Endothelial cell of hepatic sinusoid (primary cell): ENCODE data around the gene ATP5PO.
"Not testable (repeated sequence)": the region's sequence is repeated elsewhere in the genome, so short reads cannot be mapped to it uniquely, and the experiment has no call there.

Experiments
- in situ Hi-C: cut with HindIII; loops from 2 replicates; pipeline ENCODE4 v1.10.0; 2017; ENCODE audit warnings: low sequenced_read_pairs

The ATP5PO gene

GRCh38 chr21:33940881-33941245 lies 25.3 kb upstream of the ATP5PO start:
- in situ Hi-C loops: no loop called here

- in situ Hi-C loops: no loop called here
Measured at GRCh38 chr21:33940164-33940880, 24.7 kb upstream of the ATP5PO start.

- in situ Hi-C loops: loop anchor here (5.0 kb wide), 1 partner anchor 33 kb away; no protein-coding TSS in a partner anchor
Measured at GRCh38 chr21:33939226-33939625, 23.6 kb upstream of the ATP5PO start.

- in situ Hi-C loops: loop anchor here (5.0 kb wide), 1 partner anchor 34 kb away; no protein-coding TSS in a partner anchor
Measured at GRCh38 chr21:33938381-33938780, 22.8 kb upstream of the ATP5PO start.

GRCh38 chr21:33937931-33938339 lies 22.3 kb upstream of the ATP5PO start:
- in situ Hi-C loops: loop anchor here (5.0 kb wide), 1 partner anchor 34 kb away; no protein-coding TSS in a partner anchor

- in situ Hi-C loops: loop anchor here (5.0 kb wide), 1 partner anchor 35 kb away; no protein-coding TSS in a partner anchor
Measured at GRCh38 chr21:33937146-33937545, 21.5 kb upstream of the ATP5PO start.

- in situ Hi-C loops: loop anchor here (5.0 kb wide), 1 partner anchor 36 kb away; no protein-coding TSS in a partner anchor
Measured at GRCh38 chr21:33936301-33937038, 20.9 kb upstream of the ATP5PO start.

GRCh38 chr21:33932731-33933130 lies 17.1 kb upstream of the ATP5PO start:
- in situ Hi-C loops: no loop called here

- in situ Hi-C loops: no loop called here
Measured at GRCh38 chr21:33931799-33932390, 16.3 kb upstream of the ATP5PO start.

GRCh38 chr21:33931052-33931798 lies 15.6 kb upstream of the ATP5PO start:
- in situ Hi-C loops: not testable (repeated sequence)

GRCh38 chr21:33926248-33926647 lies 10.6 kb upstream of the ATP5PO start:
- in situ Hi-C loops: not testable (repeated sequence)

- in situ Hi-C loops: no loop called here
Measured at GRCh38 chr21:33924766-33925100, 9.1 kb upstream of the ATP5PO start.

GRCh38 chr21:33924079-33924765 lies 8.6 kb upstream of the ATP5PO start:
- in situ Hi-C loops: no loop called here

- in situ Hi-C loops: no loop called here
Measured at GRCh38 chr21:33917421-33917820, 1.8 kb upstream of the ATP5PO start.

GRCh38 chr21:33916200-33916567 lies 580 bp upstream of the ATP5PO start:
- in situ Hi-C loops: no loop called here

GRCh38 chr21:33914188-33914587 lies 1.4 kb downstream of the ATP5PO start:
- in situ Hi-C loops: no loop called here

- in situ Hi-C loops: no loop called here
Measured at GRCh38 chr21:33909756-33910155, 5.8 kb downstream of the ATP5PO start.

GRCh38 chr21:33908760-33909159 lies 6.8 kb downstream of the ATP5PO start:
- in situ Hi-C loops: no loop called here

GRCh38 chr21:33904041-33904440 lies 11.6 kb downstream of the ATP5PO start:
- in situ Hi-C loops: loop anchor here (5.0 kb wide), 2 partner anchors 52 to 92 kb away; no protein-coding TSS in a partner anchor

GRCh38 chr21:33902349-33902748 lies 13.3 kb downstream of the ATP5PO start:
- in situ Hi-C loops: loop anchor here (5.0 kb wide), 2 partner anchors 50 to 90 kb away; no protein-coding TSS in a partner anchor
